ENCODE data around the gene MSI2. TPM values are rescaled to one million over a fixed set of nuclear protein-coding genes. Genes with fewer than 3 reads are reported as not detected.

The MSI2 gene
- total and polyA plus RNA-seq, 4 donors: 9.4 to 64.0 (median 30.4) TPM

DNA sequence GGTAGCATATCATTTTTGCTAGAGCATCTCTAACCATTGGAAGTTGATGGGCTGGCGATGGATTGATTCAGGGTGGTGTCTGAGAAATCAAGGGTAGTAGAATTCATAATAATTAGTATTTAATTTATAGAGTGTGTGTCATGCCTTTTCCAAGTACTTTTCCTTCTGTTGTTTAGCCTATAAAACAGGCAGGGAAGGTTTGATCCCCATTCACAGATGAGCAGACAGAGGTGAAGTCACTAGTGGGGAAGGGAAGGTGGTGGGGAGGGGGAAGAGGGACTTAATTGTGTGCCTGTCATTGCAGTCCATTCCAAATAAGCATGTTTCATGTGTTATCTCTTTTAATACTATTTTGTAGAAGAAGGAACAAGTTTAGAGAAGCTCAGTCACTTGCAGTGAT lies 131.3 kb downstream of the MSI2 start:
- Histone ChIP-seq H3K36me3 (ENCODE audit: control insufficient read depth in 4 of 4, insufficient read depth in 4 of 4, low read length in 4 of 4) (peaks cover 0 to 4% (median 0%) of the 10 kb centered on the region in 4 donors), H3K9me3 (ENCODE audit: control insufficient read depth in 4 of 4, insufficient read depth in 3 of 4, low read length in 3 of 4) (peaks cover 0 to 18% (median 2%) of the 10 kb centered on the region in 4 donors), H3K4me3 (no peak overlapping the region), H3K9ac (ENCODE audit: insufficient read depth in 1 of 2, low read length in 2 of 2) (no peak overlapping the region), H3K4me1 (ENCODE audit: control insufficient read depth in 5 of 5, insufficient read depth in 5 of 5, low read length in 5 of 5) (no peaks in the 10 kb centered on the region), H3K27me3 (ENCODE audit: control insufficient read depth in 3 of 3, insufficient read depth in 3 of 3, low read length in 2 of 3) (no peaks in the 10 kb centered on the region), H3K27ac (ENCODE audit: low read depth in 1 of 2, low read length in 1 of 2) (no peak overlapping the region)
- DNase-seq (no peak), ATAC-seq (ENCODE audit: insufficient read depth, low FRiP score) (no peak)
- 94 to 98% methylated on average over 1 of the region's 1 CpG for WGBS, 2 donors
- TF ChIP-seq CTCF (IDR thresholded peaks at IDR 0.05; ENCODE audit: control extremely low read depth, extremely low read depth): no peak

DNA sequence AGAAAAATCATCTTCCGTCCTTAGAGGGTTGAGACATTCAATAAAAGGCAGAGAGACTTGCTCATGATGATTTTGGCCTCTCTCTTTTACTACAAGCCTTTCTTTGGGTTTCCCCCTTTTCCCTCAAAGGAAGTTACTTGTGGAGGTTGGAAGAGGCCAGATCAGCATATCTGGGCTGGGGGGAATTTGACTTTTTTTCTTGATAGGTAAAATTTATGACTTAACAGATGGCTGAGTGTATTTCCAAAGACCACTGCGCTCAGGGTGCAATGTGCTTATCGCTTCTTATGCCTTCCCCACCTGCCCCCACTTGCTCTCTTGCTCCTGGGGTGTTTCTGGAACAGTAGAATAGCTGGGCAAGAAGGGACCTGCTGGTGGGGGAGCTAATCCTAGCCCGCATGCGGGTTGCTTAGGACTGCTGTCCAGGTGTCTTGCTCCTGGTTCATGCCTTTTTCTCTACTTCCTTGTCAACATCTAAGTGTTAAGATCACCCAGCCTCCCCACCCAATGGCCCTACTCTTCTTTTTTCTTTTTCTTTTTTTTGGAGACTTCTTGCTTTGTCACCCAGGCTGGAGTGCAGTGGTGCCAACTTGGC lies 131.9 kb downstream of the MSI2 start:
- Histone ChIP-seq H3K36me3 (ENCODE audit: control insufficient read depth in 4 of 4, insufficient read depth in 4 of 4, low read length in 4 of 4) (peaks cover 0 to 4% (median 0%) of the 10 kb centered on the region in 4 donors), H3K27me3 (ENCODE audit: control insufficient read depth in 3 of 3, insufficient read depth in 3 of 3, low read length in 2 of 3) (no peaks in the 10 kb centered on the region), H3K4me1 (ENCODE audit: control insufficient read depth in 5 of 5, insufficient read depth in 5 of 5, low read length in 5 of 5) (no peaks in the 10 kb centered on the region), H3K4me3 (no peak overlapping the region), H3K27ac (ENCODE audit: low read depth in 1 of 2, low read length in 1 of 2) (no peak overlapping the region), H3K9me3 (ENCODE audit: control insufficient read depth in 4 of 4, insufficient read depth in 3 of 4, low read length in 3 of 4) (peaks cover 0 to 18% (median 3%) of the 10 kb centered on the region in 4 donors), H3K9ac (ENCODE audit: insufficient read depth in 1 of 2, low read length in 2 of 2) (no peak overlapping the region)
- no peak for DNase-seq
- no peak for TF ChIP-seq CTCF (IDR thresholded peaks at IDR 0.05; ENCODE audit: control extremely low read depth, extremely low read depth)
- no peak for ATAC-seq (ENCODE audit: insufficient read depth, low FRiP score)
- WGBS, 2 donors: 58 to 86% methylated on average over 5 of the region's 5 CpGs

GRCh38 chr17:57389473-57389872 lies 133.2 kb downstream of the MSI2 start:
- Histone ChIP-seq H3K27ac (ENCODE audit: low read depth in 1 of 2, low read length in 1 of 2) (no peak overlapping the region), H3K9ac (ENCODE audit: insufficient read depth in 1 of 2, low read length in 2 of 2) (no peak overlapping the region), H3K27me3 (ENCODE audit: control insufficient read depth in 3 of 3, insufficient read depth in 3 of 3, low read length in 2 of 3) (no peaks in the 10 kb centered on the region), H3K4me1 (ENCODE audit: control insufficient read depth in 5 of 5, insufficient read depth in 5 of 5, low read length in 5 of 5) (no peaks in the 10 kb centered on the region), H3K4me3 (no peak overlapping the region), H3K36me3 (ENCODE audit: control insufficient read depth in 4 of 4, insufficient read depth in 4 of 4, low read length in 4 of 4) (peaks cover 0 to 4% (median 0%) of the 10 kb centered on the region in 4 donors), H3K9me3 (ENCODE audit: control insufficient read depth in 4 of 4, insufficient read depth in 3 of 4, low read length in 3 of 4) (peaks cover 0 to 12% (median 3%) of the 10 kb centered on the region in 4 donors)
- ATAC-seq (ENCODE audit: insufficient read depth, low FRiP score): no peak
- 48 to 52% methylated on average over 2 of the region's 2 CpGs for WGBS, 2 donors
- DNase-seq: no peak
- TF ChIP-seq CTCF (IDR thresholded peaks at IDR 0.05; ENCODE audit: control extremely low read depth, extremely low read depth): no peak
